Thoracic aorta (tissue), 2 donors: ENCODE measurements around the gene PGK1. TPM values are rescaled to one million over a fixed set of nuclear protein-coding genes. Genes with fewer than 3 reads are reported as not detected.
"Not testable (repeated sequence)": the region's sequence is repeated elsewhere in the genome, so short reads cannot be mapped to it uniquely, and the experiment has no call there.

Experiments
- ATAC-seq: fragments of 150-250 bp; one replicate; pipeline ENCODE4 v1.8.0; 2017; ENCODE audit warnings: low read depth; ENCODE audit not compliant: insufficient number of reproducible peaks, low FRiP score
- DNase-seq: peaks from one replicate; pipeline ENCODE4 v3.0.0-alpha.2; 2020; ENCODE audit warnings: low spot score
- H3K27ac ChIP-seq, 2 donors: fragments of 200-600 bp; sonication (generic); 1 replicate in 1 of 2; 2 replicates in 1 of 2; pipeline ENCODE4 v1.5.1; 2016; ENCODE audit warnings: mild to moderate bottlenecking in 2 of 2, moderate library complexity in 2 of 2
- H3K27me3 ChIP-seq: fragments of 200-600 bp; sonication (generic); replicated peaks from 2 replicates; pipeline ENCODE4 v1.6.0; 2016; ENCODE audit warnings: mild to moderate bottlenecking; ENCODE audit not compliant: insufficient read depth
- H3K36me3 ChIP-seq: fragments of 200-600 bp; sonication (generic); one replicate; pipeline ENCODE4 v1.5.1; 2016
- H3K4me1 ChIP-seq, 2 donors: fragments of 200-600 bp; sonication (generic); 1 replicate in 1 of 2; 2 replicates in 1 of 2; pipeline versions ENCODE4 v1.5.1 to v1.6.0; 2016; ENCODE audit warnings: low read depth in 2 of 2, mild to moderate bottlenecking in 1 of 2; ENCODE audit not compliant: control insufficient read depth in 1 of 2
- H3K4me3 ChIP-seq: fragments of 200-600 bp; sonication (generic); 2 replicates; pipeline ENCODE4 v1.5.1; 2016; ENCODE audit warnings: mild to moderate bottlenecking
- H3K9me3 ChIP-seq: fragments of 200-600 bp; sonication (generic); 2 replicates; pipeline ENCODE4 v1.5.1; 2016
- total RNA-seq, 2 donors: library from RNA; depleted of rRNA; stranded (reverse); fragments of >200 nt; gene quantifications; one replicate each; pipeline versions ENCODE4 v1.1.0 to v1.2.3, GENCODE V29; 2016
- TF ChIP-seq, protein P1 (sequence below): fragments of 200-600 bp; sonication (generic); IDR thresholded peaks from one replicate; pipeline ENCODE4 v1.5.1; 2019; ENCODE audit warnings: antibody characterized with exemption

The PGK1 gene
- total RNA-seq, 2 donors from 2014 or later, result 186 to 233 TPM

DNA sequence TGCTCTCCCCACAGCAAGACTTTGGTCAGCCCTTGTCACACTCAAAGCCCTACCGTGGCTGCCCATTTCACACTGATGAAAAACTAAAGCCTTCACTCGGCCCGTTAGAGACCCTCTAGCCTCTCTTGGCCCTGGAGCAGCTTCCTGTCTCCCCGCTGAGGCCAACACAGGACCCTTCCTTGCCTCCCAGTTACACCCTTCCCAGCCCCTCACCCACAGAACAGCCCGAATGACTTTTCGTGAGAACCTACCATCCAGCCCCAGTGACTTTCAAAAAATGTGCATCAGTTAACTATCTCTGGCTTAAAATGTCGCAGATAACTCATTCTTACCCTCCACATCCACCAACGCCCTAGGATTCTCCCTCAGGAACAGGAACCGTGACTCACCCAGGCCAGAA is 36.2 kb downstream of the PGK1 start:
- Histone ChIP-seq H3K36me3 (no peaks in the 10 kb centered on the region), H3K4me1 (no peaks in the 10 kb centered on the region), H3K27ac (no peak overlapping the region), H3K4me3 (peak overlapping the region; percentile 84), H3K9me3 (no peaks in the 10 kb centered on the region), H3K27me3 (no peaks in the 10 kb centered on the region)
- ATAC-seq (no peak), DNase-seq (no peak)
- TF ChIP-seq, protein P1, sequence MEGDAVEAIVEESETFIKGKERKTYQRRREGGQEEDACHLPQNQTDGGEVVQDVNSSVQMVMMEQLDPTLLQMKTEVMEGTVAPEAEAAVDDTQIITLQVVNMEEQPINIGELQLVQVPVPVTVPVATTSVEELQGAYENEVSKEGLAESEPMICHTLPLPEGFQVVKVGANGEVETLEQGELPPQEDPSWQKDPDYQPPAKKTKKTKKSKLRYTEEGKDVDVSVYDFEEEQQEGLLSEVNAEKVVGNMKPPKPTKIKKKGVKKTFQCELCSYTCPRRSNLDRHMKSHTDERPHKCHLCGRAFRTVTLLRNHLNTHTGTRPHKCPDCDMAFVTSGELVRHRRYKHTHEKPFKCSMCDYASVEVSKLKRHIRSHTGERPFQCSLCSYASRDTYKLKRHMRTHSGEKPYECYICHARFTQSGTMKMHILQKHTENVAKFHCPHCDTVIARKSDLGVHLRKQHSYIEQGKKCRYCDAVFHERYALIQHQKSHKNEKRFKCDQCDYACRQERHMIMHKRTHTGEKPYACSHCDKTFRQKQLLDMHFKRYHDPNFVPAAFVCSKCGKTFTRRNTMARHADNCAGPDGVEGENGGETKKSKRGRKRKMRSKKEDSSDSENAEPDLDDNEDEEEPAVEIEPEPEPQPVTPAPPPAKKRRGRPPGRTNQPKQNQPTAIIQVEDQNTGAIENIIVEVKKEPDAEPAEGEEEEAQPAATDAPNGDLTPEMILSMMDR, result no peak

DNA sequence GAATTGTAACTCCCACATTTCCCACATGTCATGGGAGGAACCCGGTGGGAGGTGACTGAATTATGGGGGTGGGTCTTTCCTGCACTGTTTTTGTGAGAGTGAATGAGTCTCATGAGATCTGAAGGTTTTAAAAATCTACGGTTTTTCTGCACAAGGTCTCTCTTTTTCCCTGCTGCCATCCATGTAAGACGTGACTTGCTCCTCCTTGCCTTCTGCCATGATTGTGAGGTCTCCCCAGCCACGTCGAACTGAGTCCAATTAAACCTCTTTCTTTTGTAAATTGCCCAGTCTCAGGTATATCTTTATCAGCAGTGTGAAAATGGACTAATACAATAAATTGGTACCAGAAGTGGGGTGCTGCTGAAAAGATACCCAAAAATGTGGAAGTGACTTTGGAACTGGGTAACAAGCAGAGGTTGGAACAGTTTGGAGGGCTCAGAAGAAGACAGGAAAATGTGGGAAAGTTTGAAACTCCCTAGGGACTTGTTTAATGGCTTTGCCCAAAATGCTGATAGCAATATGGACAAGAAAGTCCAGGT is 43.0 kb downstream of the PGK1 start:
- ATAC-seq, result not testable (repeated sequence)

DNA sequence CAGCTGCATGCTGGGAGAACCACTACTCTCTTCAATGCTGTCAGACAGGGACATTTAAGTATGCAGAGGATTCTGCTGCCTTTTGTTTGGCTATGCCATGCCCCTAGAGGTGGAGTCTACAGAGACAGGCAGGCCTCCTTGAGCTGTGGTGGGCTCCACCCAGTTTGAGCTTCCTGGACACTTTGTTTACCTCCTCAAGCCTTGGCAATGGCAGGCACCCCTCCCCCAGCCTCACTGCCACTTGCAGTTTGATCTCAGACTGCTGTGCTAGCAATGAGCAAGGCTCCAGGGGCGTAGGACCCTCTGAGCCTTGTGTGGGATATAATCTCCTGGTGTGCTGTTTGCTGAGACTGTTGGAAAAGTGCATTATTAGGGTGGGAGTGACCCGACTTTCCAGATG is 53.3 kb downstream of the PGK1 start:
- H3K4me3 ChIP-seq, H3K9me3 ChIP-seq, H3K36me3 ChIP-seq, H3K4me1 ChIP-seq, H3K27ac ChIP-seq, DNase-seq, ATAC-seq, H3K27me3 ChIP-seq: not testable (repeated sequence)

More for the DNA sequence above, 43.0 kb downstream of the PGK1 start:
- H3K9me3 ChIP-seq, H3K36me3 ChIP-seq, H3K27ac ChIP-seq, DNase-seq, H3K4me3 ChIP-seq, H3K27me3 ChIP-seq, H3K4me1 ChIP-seq: not testable (repeated sequence)

DNA sequence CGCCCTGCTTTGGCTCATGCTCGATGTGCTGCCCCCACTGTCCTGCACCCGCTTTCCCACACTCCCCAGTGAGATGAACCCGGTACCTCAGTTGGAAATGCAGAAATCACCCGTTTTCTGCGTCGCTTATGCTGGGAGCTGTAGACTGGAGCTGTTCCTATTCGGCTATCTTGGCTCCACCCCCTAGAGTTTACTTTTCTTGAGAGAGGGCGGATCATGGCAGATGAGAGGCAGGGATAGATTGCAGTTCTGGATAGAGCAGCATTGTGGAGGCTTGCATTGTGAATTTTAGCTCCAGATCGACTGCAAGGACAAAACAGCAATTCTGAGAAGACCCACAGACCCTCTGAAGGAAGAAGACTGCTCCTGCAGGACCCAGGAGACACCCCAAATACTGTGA is 53.8 kb downstream of the PGK1 start:
- not testable (repeated sequence) for DNase-seq, H3K9me3 ChIP-seq, H3K27me3 ChIP-seq, H3K36me3 ChIP-seq, H3K27ac ChIP-seq, ATAC-seq, H3K4me1 ChIP-seq, H3K4me3 ChIP-seq

DNA sequence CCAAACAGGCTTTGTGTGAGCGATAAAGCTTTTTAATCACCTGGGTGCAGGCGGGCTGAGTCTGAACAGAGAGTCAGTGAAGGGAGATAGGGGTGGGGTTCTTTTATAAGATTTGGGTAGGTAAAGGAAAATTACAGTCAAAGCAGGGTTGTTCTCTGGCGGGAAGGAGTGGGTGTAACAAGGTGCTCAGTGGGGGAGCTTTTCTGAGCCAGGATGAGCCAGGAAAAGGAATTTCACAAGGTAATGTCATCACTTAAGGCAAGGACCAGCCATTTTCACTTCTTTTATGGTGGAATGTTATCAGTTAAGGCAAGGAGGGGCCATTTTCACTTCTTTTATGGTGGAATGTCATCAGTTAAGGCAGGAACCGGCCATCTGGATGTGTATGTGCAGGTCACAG is 56.7 kb downstream of the PGK1 start:
- H3K9me3 ChIP-seq, H3K4me3 ChIP-seq, H3K4me1 ChIP-seq, H3K36me3 ChIP-seq, DNase-seq, H3K27ac ChIP-seq, H3K27me3 ChIP-seq, ATAC-seq: not testable (repeated sequence)

DNA sequence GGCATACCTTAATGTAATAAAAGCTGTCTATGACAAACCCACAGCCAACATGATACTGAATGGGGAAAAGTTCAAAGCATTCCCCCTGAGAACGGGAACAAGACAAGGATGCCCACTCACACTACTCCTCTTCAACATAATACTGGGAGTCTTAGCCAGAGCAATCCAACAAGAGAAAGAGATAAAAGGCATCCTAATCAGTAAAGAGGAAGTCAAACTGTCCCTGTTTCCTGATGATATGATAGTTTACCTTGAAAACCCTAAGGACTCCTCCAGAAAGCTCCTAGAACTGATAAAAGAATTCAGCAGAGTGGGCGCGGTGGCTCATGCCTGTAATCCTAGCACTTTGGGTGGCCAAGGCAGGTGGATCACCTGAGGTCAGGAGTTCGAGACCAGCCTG is 59.1 kb downstream of the PGK1 start:
- not testable (repeated sequence) for DNase-seq, ATAC-seq, H3K36me3 ChIP-seq, H3K27ac ChIP-seq, H3K9me3 ChIP-seq, H3K4me3 ChIP-seq, H3K4me1 ChIP-seq, H3K27me3 ChIP-seq

DNA sequence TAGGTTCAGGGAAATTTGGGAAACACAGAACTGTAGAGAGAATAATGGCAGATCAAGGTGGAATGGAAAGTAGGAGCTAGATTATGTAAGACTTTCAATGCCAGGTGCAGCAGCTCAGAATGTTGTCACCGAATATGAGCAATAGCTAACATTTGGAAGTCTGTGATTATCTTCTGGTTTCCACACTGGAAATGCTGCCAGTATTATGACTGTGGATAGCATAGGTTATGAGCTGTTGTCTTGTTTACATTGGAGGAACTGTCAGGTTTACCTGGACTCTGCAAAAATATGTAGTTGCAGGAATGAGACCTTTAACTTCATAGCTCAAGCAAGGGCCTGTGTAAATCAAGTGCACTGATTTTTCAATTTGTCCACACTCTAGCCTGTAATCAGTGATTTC is 61.4 kb downstream of the PGK1 start:
- H3K27me3 ChIP-seq, result no peaks in the 10 kb centered on the region
- no peaks in the 10 kb centered on the region for H3K36me3 ChIP-seq
- no peaks in the 10 kb centered on the region for H3K4me1 ChIP-seq
- ATAC-seq, result no peak
- DNase-seq, result no peak
- H3K27ac ChIP-seq, result no peak overlapping the region
- H3K9me3 ChIP-seq, result no peaks in the 10 kb centered on the region
- TF ChIP-seq, protein P1, result no peak
- H3K4me3 ChIP-seq, result no peak overlapping the region

DNA sequence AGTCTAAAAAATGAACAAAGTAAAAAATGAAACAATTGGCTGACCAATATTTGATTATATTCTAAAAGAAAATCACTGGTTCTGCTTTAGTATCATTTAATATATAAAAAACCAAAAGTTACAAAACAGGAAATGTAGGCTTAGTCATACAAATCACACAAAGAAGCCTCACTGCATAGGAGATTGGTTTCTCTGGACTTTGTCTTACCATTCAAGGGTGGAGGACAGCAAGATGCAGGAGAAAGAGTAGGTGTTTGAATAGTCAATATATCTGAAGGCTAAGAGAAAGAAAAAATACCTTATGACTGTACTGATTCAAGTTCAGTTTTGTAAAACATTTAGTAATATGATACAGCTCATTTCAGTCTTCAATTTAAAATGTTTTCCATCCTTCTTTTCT is 64.0 kb downstream of the PGK1 start:
- DNase-seq, result no peak
- H3K4me1 ChIP-seq, result no peaks in the 10 kb centered on the region
- no peak for ATAC-seq
- H3K27me3 ChIP-seq, result no peaks in the 10 kb centered on the region
- H3K36me3 ChIP-seq, result no peaks in the 10 kb centered on the region
- TF ChIP-seq, protein P1, result no peak
- no peak overlapping the region for H3K4me3 ChIP-seq
- H3K9me3 ChIP-seq, result no peaks in the 10 kb centered on the region
- H3K27ac ChIP-seq, result no peak overlapping the region
